GM12878 (cell line): Measurements from ENCODE around the gene GPR108.

Source experiments
- BMI1 ChIP-seq: fragments of 450-650 bp; IDR thresholded peaks from 2 replicates; pipeline ENCODE4 v1.6.1; 2016; ENCODE audit warnings: mild to moderate bottlenecking, moderate library complexity, borderline replicate concordance
- CBX5 ChIP-seq: sonication (generic); IDR thresholded peaks from 2 replicates; pipeline ENCODE4 v1.6.1; 2016; ENCODE audit warnings: low read depth, moderate library complexity, mild to moderate bottlenecking, inconsistent platforms
- CTCF ChIP-seq, 3 experiments: IDR thresholded peaks in 2 of 3; conservative IDR thresholded peaks in 1 of 3; 2 replicates each; pipeline ENCODE4 v1.5.1; 2011; ENCODE audit warnings: low read depth in 3 of 3, low read length in 3 of 3, mild to moderate bottlenecking in 3 of 3, control low read depth in 2 of 3, moderate library complexity in 2 of 3, inconsistent platforms in 1 of 3, mixed read lengths in 1 of 3; ENCODE audit not compliant: control insufficient read depth in 2 of 3, insufficient read depth in 1 of 3; ENCODE audit errors: extremely low read depth in 1 of 3
- EP300 ChIP-seq, 2 experiments: fragments of 150-350 bp in 1 of 2; IDR thresholded peaks; 2 replicates each; pipeline ENCODE4 v1.6.1; 2011 to 2012; ENCODE audit warnings: low read depth in 2 of 2, low read length in 2 of 2, borderline replicate concordance in 1 of 2, improper control_type of control experiment in 1 of 2, inconsistent platforms in 1 of 2; ENCODE audit not compliant: control insufficient read depth in 1 of 2
- GATAD2B ChIP-seq: fragments of 450-650 bp; conservative IDR thresholded peaks from 2 replicates; pipeline ENCODE4 v1.6.1; 2017; ENCODE audit warnings: low read depth, mild to moderate bottlenecking, moderate library complexity
- MAX ChIP-seq: IDR thresholded peaks from 2 replicates; pipeline ENCODE4 v1.6.1; 2012; ENCODE audit warnings: low read depth, low read length, improper control_type of control experiment
- MYC ChIP-seq: IDR thresholded peaks from 2 replicates; pipeline ENCODE4 v1.6.1; 2011; ENCODE audit warnings: mild to moderate bottlenecking, low read length, moderate library complexity, inconsistent platforms; ENCODE audit not compliant: insufficient read depth, insufficient replicate concordance, insufficient read length, severe bottlenecking
- NBN ChIP-seq: fragments of 450-650 bp; IDR thresholded peaks from 2 replicates; pipeline ENCODE4 v1.6.1; 2016
- POLR2A ChIP-seq: IDR thresholded peaks from 2 replicates; pipeline ENCODE4 v1.6.1; 2011; ENCODE audit warnings: low read depth, mild to moderate bottlenecking, low read length
- RAD21 ChIP-seq: IDR thresholded peaks from 2 replicates; pipeline ENCODE4 v1.6.1; 2011; ENCODE audit warnings: mild to moderate bottlenecking, low read depth, low read length, moderate library complexity; ENCODE audit not compliant: insufficient read depth
- SIN3A ChIP-seq: IDR thresholded peaks from 2 replicates; pipeline ENCODE4 v1.6.1; 2012; ENCODE audit warnings: low read depth, low read length, improper control_type of control experiment
- SREBF2 ChIP-seq: IDR thresholded peaks from 2 replicates; pipeline ENCODE4 v1.6.1; 2012; ENCODE audit warnings: mild to moderate bottlenecking, low read length
- ZBTB11 ChIP-seq: fragments of 450-650 bp; formaldehyde crosslinking; IDR thresholded peaks from 2 replicates; pipeline ENCODE4 v1.5.0; 2022; ENCODE audit warnings: mild to moderate bottlenecking, missing genetic modification characterization

- TF ChIP-seq GATAD2B = no peak
- no peak for TF ChIP-seq MYC
- no peak for TF ChIP-seq CBX5
- TF ChIP-seq CTCF (IDR thresholded peaks at IDR 0.05 in 2 of 3, conservative IDR thresholded peaks at IDR 0.05 in 1 of 3; ENCODE audit: control insufficient read depth in 2 of 3, extremely low read depth in 1 of 3, insufficient read depth in 1 of 3, low read depth in 3 of 3, low read length in 3 of 3) = no peak
- TF ChIP-seq BMI1 = no peak
- no peak for TF ChIP-seq RAD21
- no peak for TF ChIP-seq SIN3A
- no peak for TF ChIP-seq POLR2A
- no peak for TF ChIP-seq MAX
- TF ChIP-seq ZBTB11 (CRISPR knock-in tag) = no peak
- no peak for TF ChIP-seq EP300 (IDR thresholded peaks at IDR 0.05; ENCODE audit: borderline replicate concordance in 1 of 2, control insufficient read depth in 1 of 2, low read depth in 2 of 2, low read length in 2 of 2)
- TF ChIP-seq SREBF2 = no peak
- TF ChIP-seq NBN = no peak
Observed at GRCh38 chr19:6718111-6718740, 19.2 kb downstream of the GPR108 start.
